GM23338 (cell line): ENCODE data around the gene ARL4D. TPM values are rescaled to one million over a fixed set of nuclear protein-coding genes. Genes with fewer than 3 reads are reported as not detected.

Source experiments
- ATAC-seq: fragments of 200-7000 bp; cut with Tn5 transposase; 3 replicates; pipeline ENCODE4 v1.9.1; 2020
- DNase-seq: peaks from one replicate; pipeline ENCODE4 v3.0.0-alpha.2; 2015; ENCODE audit warnings: low spot score
- H2AFZ ChIP-seq: fragments of 200-600 bp; sonication (generic); 2 replicates; pipeline ENCODE4 v1.8.0; 2016; ENCODE audit warnings: antibody characterized with exemption, mild to moderate bottlenecking, moderate library complexity
- H3F3A ChIP-seq: fragments of 200-600 bp; sonication (generic); replicated peaks from 2 replicates; pipeline ENCODE4 v1.8.0; 2017; ENCODE audit warnings: antibody characterized with exemption, mixed run types, low read depth
- H3K27ac ChIP-seq: fragments of 200-600 bp; sonication (generic); 2 replicates; pipeline ENCODE4 v1.6.1; 2016; ENCODE audit warnings: low read depth
- H3K27me3 ChIP-seq: fragments of 200-600 bp; sonication (generic); 2 replicates; pipeline ENCODE4 v1.8.0; 2016; ENCODE audit warnings: mild to moderate bottlenecking, mixed run types, moderate library complexity; ENCODE audit not compliant: insufficient read depth
- H3K36me3 ChIP-seq: fragments of 200-600 bp; sonication (generic); 2 replicates; pipeline ENCODE4 v1.8.0; 2016; ENCODE audit warnings: mild to moderate bottlenecking; ENCODE audit not compliant: insufficient read depth
- H3K4me1 ChIP-seq: fragments of 200-600 bp; sonication (generic); 2 replicates; pipeline ENCODE4 v1.8.0; 2016; ENCODE audit warnings: mild to moderate bottlenecking, moderate library complexity; ENCODE audit not compliant: insufficient read depth
- H3K4me2 ChIP-seq: fragments of 200-600 bp; sonication (generic); 2 replicates; pipeline ENCODE4 v1.7.1; 2017; ENCODE audit warnings: mixed run types
- H3K4me3 ChIP-seq: fragments of 200-600 bp; sonication (generic); 2 replicates; pipeline ENCODE4 v1.6.1; 2016; ENCODE audit warnings: mixed run types
- H3K79me2 ChIP-seq: fragments of 200-600 bp; sonication (generic); replicated peaks from 2 replicates; pipeline ENCODE4 v1.8.0; 2017; ENCODE audit warnings: mild to moderate bottlenecking; ENCODE audit not compliant: insufficient read depth
- H3K9me2 ChIP-seq: fragments of 200-600 bp; sonication (generic); 2 replicates; pipeline ENCODE4 v1.8.0; 2017; ENCODE audit not compliant: insufficient read depth
- H4K20me1 ChIP-seq: fragments of 200-600 bp; sonication (generic); replicated peaks from 2 replicates; pipeline ENCODE4 v1.8.0; 2017; ENCODE audit warnings: mild to moderate bottlenecking; ENCODE audit not compliant: insufficient read depth
- H3K27ac Mint-ChIP-seq: 2 replicates; pipeline ENCODE4 v1.8.0; 2020; ENCODE audit warnings: inconsistent platforms, mild to moderate bottlenecking, moderate library complexity, mixed read lengths
- H3K27me3 Mint-ChIP-seq: 3 replicates; pipeline ENCODE4 v1.8.0; 2022; ENCODE audit warnings: low read depth, mild to moderate bottlenecking, moderate library complexity, mixed read lengths, inconsistent platforms; ENCODE audit not compliant: insufficient read depth, poor library complexity
- H3K36me3 Mint-ChIP-seq: 3 replicates; pipeline ENCODE4 v1.8.0; 2021; ENCODE audit warnings: low read depth, mild to moderate bottlenecking, inconsistent platforms, moderate library complexity, mixed read lengths
- H3K4me1 Mint-ChIP-seq: 3 replicates; pipeline ENCODE4 v1.8.0; 2020; ENCODE audit warnings: mild to moderate bottlenecking, inconsistent platforms, mixed read lengths
- H3K4me3 Mint-ChIP-seq: 3 replicates; pipeline ENCODE4 v1.8.0; 2021; ENCODE audit warnings: moderate library complexity, mild to moderate bottlenecking, inconsistent platforms, mixed read lengths
- H3K9me3 Mint-ChIP-seq: 3 replicates; pipeline ENCODE4 v1.8.0; 2020; ENCODE audit warnings: moderate library complexity, mild to moderate bottlenecking, inconsistent platforms, mixed read lengths
- CREB1 ChIP-seq: fragments of 250-450 bp; sonication (Bioruptor Pico); IDR thresholded peaks from 2 replicates; pipeline ENCODE4 v1.5.0; 2020; ENCODE audit warnings: low read depth, mild to moderate bottlenecking, moderate library complexity
- CTCF ChIP-seq, 2 experiments: fragments of 200-600 bp in 1 of 2; sonication (generic) in 1 of 2; conservative IDR thresholded peaks; 2 replicates each; pipeline versions ENCODE4 v1.5.1 to v1.6.1; 2016 to 2017; ENCODE audit warnings: antibody characterized with exemption in 2 of 2, low read depth in 2 of 2, mild to moderate bottlenecking in 2 of 2, moderate library complexity in 1 of 2
- ETS1 ChIP-seq: IDR thresholded peaks from 2 replicates; pipeline ENCODE4 v1.6.1; 2016; ENCODE audit warnings: antibody characterized with exemption
- EZH2 ChIP-seq: fragments of 200-600 bp; sonication (generic); IDR thresholded peaks from one replicate; pipeline ENCODE4 v1.8.0; 2017; ENCODE audit warnings: antibody characterized with exemption, mild to moderate bottlenecking, low read depth; ENCODE audit not compliant: unreplicated experiment
- NANOG ChIP-seq: IDR thresholded peaks from 2 replicates; pipeline ENCODE4 v1.6.1; 2016; ENCODE audit warnings: antibody characterized with exemption, borderline replicate concordance
- POLR2AphosphoS5 ChIP-seq: IDR thresholded peaks from 2 replicates; pipeline ENCODE4 v1.6.1; 2016; ENCODE audit warnings: antibody characterized with exemption, low read depth
- REST ChIP-seq: IDR thresholded peaks from one replicate; pipeline ENCODE4 v1.6.1; 2018; ENCODE audit warnings: antibody characterized with exemption; ENCODE audit not compliant: unreplicated experiment
- ZNF114 ChIP-seq: fragments of 250-450 bp; sonication (Bioruptor Pico); IDR thresholded peaks from 2 replicates; pipeline ENCODE4 v1.5.0; 2020; ENCODE audit warnings: mild to moderate bottlenecking, moderate library complexity
- ZNF331 ChIP-seq: fragments of 250-450 bp; sonication (Bioruptor Pico); IDR thresholded peaks from 2 replicates; pipeline ENCODE4 v1.5.0; 2020; ENCODE audit warnings: low read depth, mild to moderate bottlenecking, moderate library complexity
- ZNF462 ChIP-seq: fragments of 250-450 bp; sonication (Bioruptor Pico); IDR thresholded peaks from 2 replicates; pipeline ENCODE4 v1.5.0; 2020; ENCODE audit warnings: mild to moderate bottlenecking, moderate library complexity
- polyA plus RNA-seq: library from polyadenylated mRNA; unstranded; fragments of >200 nt; fragmentation: Nextera tagmentation; extraction: Ambion mirVana; gene quantifications from 2 replicates; pipeline ENCODE4 v1.2.1, GENCODE V29; 2016
- total RNA-seq: library from RNA; depleted of rRNA; stranded (reverse); fragments of >200 nt; shearing (Covaris generic); gene quantifications from 2 replicates; pipeline ENCODE4 v1.2.3, GENCODE V29; 2014

The ARL4D gene
- total and polyA plus RNA-seq, 2 experiments from 2014 or later: 8.7 to 9.5 TPM

- DNase-seq: no peak
Observed at GRCh38 chr17:43383826-43384475, 14.8 kb upstream of the ARL4D start.

More at GRCh38 chr17:43383826-43384475, 14.8 kb upstream of the ARL4D start:
- Histone ChIP-seq H2AFZ (no peak overlapping the region), H3K79me2 (no peaks in the 10 kb centered on the region), H3K9me2 (no peaks in the 10 kb centered on the region), H3F3A (peaks cover 2% of the 10 kb centered on the region; the same call in 1 of the 2 replicates), H3K4me3 (no peak overlapping the region), H3K4me2 (no peak overlapping the region), H3K27me3 (no peaks in the 10 kb centered on the region), H3K27ac (no peak overlapping the region), H4K20me1 (no peaks in the 10 kb centered on the region), H3K4me1 (no peaks in the 10 kb centered on the region), H3K36me3 (no peaks in the 10 kb centered on the region; the same call in 1 of the 2 replicates)
- ATAC-seq: no peak
- Mint-ChIP-seq H3K9me3 (peaks cover 36% of the 10 kb centered on the region), H3K36me3 (peaks cover 14% of the 10 kb centered on the region; the same call in 2 of the 3 replicates), H3K27me3 (peaks cover 14% of the 10 kb centered on the region), H3K4me1 (no peaks in the 10 kb centered on the region; the same call in 2 of the 3 replicates), H3K4me3 (no peak overlapping the region), H3K27ac (no peak overlapping the region)
- no peak for TF ChIP-seq ZNF462 (CRISPR knock-in tag)
- TF ChIP-seq POLR2AphosphoS5: no peak
- TF ChIP-seq EZH2: no peak
- TF ChIP-seq ETS1: no peak
- TF ChIP-seq CTCF (conservative IDR thresholded peaks at IDR 0.05; ENCODE audit: low read depth in 2 of 2): no peak
- TF ChIP-seq CREB1 (CRISPR knock-in tag): no peak
- no peak for TF ChIP-seq NANOG
- no peak for TF ChIP-seq ZNF114 (CRISPR knock-in tag)
- no peak for TF ChIP-seq ZNF331
- no peak for TF ChIP-seq REST
